Stimulated activated CD4-positive, alpha-beta T cell treated with anti-CD3 and anti-CD28 coated beads, Interleukin-4, amount 100 ng/mL, for 1 hour (primary cell): ENCODE measurements around the gene MAST3.
"Not testable (repeated sequence)": the region's sequence is repeated elsewhere in the genome, so short reads cannot be mapped to it uniquely, and the experiment has no call there.

ENCODE experiments used
- DNase-seq: peaks from one replicate; pipeline ENCODE4 v3.0.0-alpha.2; 2020

Gene MAST3

GRCh38 chr19:18141031-18141430, 43.5 kb downstream of the MAST3 start:
- DNase-seq = no peak

DNA sequence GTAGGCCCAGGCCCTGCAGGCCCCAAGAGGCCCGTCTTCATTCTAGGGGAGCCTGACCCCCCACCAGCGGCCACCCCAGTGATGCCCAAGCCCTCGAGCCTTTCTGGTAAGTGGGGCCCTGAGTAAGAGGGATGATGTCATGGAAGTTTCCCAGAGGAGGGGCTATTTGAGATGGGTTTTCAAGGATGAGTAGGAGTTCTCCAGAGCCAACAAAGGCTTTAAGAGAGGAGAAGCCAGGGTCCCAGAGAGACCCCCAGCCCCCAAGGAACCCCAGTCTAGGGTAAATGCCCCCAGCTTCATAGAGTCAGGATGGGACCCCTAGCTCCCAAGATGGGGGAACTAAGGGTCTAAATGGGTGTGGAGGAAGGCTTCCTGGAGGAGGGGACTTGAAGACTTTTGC, 46.3 kb downstream of the MAST3 start:
- no peak for DNase-seq

DNA sequence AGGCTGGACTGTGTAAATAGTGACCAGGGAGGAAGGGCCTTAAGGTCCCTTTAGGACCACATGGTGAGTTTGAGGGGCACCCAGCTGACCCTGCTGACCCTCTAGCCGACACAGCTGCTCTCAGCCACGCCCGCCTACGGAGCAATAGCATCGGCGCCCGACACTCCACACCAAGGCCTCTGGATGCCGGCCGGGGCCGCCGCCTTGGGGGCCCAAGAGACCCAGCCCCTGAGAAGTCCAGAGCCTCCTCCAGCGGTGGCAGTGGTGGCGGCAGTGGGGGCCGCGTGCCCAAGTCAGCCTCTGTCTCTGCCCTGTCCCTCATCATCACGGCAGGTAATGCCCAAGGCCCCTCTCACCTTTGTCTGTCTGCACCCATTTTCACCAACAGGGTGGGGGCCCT, 46.8 kb downstream of the MAST3 start:
- no peak for DNase-seq

- no peak for DNase-seq
Observed at GRCh38 chr19:18144906-18145305, 47.3 kb downstream of the MAST3 start.

DNA sequence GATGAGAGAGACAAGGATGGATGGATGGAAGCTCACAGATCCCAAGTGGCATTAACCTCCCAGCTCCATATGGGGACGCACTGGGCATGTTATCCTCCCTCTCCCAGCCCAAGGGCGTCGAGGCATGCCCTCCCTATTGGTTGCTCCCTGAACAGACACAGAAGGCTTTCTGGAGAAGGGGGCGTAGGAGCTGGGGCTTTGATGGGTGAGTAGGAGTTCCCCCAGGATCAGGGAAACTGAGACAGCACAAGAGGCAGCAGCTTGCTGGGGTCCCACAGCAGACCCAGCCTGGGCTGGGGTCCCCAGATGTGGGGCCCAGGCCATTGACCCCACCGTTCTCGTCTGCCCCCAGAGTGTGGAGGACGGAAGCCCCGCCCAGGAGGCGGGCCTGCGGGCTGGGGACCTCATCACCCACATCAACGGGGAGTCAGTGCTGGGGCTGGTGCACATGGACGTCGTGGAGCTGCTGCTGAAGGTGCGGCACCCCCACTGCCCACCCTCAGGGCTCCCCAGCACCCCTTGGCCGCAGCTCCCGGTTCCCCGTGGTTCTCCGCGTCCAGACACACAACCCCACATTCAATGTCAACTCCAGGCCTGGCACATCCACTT, 47.9 kb downstream of the MAST3 start:
- no peak for DNase-seq

DNA sequence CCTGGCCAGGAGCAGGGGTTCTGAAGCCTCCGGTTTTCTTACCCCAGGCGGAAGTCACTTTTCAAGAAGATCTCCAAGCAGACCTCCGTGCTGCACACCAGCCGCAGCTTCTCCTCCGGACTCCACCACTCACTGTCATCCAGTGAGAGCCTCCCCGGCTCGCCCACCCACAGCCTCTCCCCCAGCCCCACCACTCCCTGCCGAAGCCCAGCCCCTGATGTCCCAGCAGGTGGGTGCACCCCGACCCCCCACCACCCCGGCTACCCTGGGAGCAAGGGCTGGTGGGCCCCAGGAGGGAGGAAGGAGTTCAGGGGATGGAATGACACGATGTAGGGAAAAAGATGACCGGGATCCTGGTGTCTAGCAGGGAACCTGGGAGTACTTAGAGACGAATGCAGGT, 49.8 kb downstream of the MAST3 start:
- no peak for DNase-seq

- DNase-seq = no peak
Observed at GRCh38 chr19:18149596-18149975, 52.0 kb downstream of the MAST3 start.

GRCh38 chr19:18150776-18151624, 53.4 kb downstream of the MAST3 start:
- no peak for DNase-seq

GRCh38 chr19:18152442-18152816, 54.9 kb downstream of the MAST3 start:
- DNase-seq = peak; percentile 98

- peak; percentile 100 for DNase-seq
Observed at GRCh38 chr19:18152817-18153555, 55.4 kb downstream of the MAST3 start, which contains the start of gene PIK3R2. Gene PIK3R2 (plus strand): TSS chr19:18153163. CDS start chr19:18155880, 2,717 bp downstream.

DNA sequence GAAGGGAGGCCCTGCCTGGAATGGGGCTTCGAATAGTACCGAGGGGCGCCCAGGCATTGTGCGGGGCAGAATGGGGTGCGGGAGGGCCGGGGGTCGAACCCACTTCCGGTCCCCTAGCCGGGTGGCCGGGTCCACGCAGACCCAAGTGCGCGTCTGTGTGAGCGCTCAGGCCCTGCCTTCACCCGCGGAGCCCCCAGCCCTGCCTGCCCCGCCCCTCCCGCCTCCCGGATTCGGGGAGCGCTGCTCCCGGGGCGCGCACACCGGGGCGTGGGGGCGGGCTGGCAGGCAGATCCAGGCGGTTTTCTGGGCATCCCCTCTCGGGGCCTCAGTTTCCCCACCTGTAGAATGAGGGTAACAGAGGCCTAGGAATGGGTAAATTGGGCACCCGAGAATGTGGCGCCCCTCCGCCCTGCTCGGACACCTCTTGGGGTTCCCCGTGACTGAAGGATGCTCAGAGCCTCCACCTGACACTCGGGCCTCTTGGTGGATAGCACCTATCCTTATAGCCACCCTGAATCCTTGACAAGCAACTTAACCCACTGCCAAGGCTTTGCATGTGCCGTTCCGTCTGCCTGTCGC, 56.1 kb downstream of the MAST3 start:
- peak; percentile 35 for DNase-seq

DNA sequence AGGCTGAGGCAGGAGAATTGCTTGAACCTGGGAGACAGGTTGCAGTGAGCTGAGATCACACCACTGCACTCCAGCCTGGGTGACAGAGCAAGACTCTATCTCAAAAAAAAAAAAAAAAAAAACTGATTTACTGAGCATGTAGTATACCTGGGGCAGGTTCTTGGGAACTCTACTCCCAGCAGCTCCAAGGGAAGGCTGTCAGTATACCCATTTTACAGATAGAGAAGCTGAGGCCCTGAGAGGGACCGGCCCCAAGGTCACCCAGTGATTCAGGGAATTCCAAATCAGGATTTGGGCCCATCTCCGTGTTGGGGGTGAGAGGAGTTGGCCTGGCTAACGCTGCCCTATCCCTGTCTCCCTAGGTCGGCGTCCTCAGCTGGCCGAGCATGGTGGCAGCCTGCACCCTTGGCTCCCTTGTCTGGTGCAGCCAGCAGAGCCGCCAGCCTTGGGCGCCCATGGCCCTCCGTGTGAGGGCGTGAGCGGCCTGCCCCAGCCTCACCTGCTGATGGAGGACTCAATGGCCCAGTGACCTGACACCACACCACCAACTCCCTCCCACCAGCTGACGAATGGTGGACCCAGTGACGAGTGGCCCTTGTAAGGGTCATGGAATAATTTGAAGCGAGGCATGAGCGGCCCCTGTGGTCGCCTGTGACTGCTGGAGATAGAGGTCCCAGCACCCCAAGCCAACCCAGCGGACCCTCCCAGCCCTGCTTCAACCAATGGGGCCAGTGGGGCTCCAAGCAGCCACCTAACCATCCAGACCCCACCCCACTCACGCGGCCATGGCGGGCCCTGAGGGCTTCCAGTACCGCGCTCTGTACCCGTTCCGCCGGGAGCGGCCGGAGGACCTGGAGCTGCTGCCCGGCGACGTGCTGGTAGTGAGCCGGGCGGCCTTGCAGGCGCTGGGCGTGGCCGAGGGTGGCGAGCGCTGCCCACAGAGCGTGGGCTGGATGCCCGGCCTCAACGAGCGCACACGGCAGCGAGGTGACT, 57.8 kb downstream of the MAST3 start:
- no peak for DNase-seq

DNA sequence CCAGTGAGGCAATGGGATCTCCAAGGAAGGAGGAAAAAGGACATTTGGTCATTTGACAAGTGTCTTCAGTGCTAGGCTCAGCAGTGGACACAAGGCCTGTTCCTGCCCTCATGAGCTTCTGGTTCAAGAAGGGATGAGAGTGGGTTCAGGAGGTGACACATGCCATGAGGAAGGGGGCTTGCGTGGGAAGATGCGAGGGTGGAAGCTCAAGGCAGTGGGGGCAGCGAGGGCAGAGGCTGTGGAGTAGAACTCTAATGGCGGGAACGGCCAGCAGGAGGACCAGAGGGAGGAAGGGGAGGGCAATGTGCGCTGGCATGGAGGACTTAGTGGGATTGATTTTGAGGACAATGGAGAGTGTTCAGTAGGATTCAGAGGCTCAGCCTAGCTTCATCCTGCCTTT, 58.7 kb downstream of the MAST3 start:
- no peak for DNase-seq

DNA sequence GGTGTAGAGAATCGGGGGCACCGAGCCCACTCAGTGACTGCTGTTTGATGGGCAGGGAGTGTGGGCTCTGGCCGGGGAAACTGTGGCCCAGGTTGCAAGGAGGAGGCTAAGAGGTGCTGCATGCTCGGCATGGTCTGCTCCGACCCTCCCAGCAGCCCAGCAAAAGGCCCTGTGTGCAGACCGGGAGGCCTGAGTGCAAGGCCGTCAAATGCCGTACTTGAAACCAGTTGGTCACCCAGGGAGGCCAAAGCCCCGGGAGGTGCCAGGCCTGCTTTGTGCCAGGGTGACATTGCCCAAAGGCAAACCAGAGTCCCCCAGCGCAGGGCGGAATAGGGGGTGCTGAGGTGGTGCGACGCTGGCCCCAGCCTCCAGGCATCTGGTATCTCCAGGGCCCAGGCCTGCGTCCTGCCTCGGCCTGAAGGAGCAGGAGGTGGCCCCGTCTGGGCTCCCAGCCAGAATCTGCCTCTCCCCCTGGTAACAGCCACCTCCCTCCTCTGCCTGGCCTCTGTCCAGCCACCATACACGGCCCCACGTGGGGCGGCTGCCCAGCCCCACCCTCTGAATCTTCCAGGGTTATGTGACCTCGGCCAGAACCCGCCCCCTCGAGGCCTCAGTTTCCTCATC, 59.4 kb downstream of the MAST3 start:
- DNase-seq = no peak

- no peak for DNase-seq
Observed at GRCh38 chr19:18157465-18158063, 60.0 kb downstream of the MAST3 start.

DNA sequence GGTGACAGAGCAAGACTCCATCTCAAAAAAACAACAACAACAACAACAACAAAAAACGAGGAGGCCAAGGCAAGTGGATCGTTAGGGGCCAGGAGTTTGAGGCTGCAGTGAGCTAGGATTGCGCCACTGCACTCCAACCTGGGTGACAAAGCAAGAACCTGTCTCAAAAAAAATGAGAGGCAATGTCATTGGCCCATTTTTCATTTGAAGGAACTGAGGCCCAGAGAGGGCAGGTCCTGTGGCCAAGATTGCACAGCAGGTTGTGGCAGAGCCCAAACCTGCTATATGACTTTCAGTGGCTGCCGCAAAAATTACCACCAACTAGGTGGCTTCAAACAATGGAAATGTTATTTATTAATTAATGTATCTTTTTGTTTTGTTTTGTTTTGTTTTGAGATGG, 60.9 kb downstream of the MAST3 start:
- DNase-seq = no peak

DNA sequence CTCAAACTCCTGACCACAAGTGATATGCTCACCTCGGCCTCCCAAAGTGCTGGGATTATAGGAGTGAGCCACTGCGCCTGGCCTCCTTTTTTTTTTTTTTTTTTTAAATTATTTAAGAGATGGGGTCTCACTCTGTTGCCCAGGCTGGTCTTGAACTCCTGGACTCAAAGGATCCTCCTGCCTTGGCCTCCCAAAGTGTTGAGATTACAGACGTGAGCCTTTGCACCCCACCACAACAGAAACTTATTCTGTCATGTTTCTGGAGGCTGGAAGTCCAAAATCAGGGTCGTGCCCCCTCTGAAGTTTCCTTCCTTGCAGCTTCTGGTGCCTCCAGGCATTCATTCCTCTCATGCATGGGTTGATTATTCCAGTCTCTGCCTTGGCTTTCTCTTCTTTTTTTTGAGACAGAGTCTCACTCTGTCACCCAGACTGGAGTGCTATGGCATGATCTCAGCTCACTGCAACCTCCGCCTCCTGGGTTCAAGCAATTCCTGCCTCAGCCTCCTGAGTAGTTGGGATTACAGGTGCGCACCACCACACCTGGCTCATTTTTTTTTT, 61.6 kb downstream of the MAST3 start:
- DNase-seq = not testable (repeated sequence)

DNA sequence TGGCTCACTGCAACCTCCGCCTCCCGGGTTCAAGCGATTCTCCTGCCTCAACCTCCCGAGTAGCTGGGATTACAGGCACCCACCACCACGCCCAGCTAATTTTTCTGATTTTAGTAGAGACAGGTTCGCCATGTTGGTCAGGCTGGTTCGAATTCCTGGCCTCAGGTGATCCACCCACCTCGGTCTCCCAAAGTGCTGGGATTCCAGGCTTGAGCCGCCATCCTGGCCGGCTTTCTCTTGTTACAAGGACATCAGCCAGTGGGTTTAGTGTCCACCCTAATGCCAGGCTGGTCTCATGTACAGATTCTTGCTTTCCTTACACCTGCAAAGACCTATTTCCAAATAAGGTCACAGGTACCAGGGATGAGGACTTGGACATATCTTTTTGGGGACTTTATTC, 62.2 kb downstream of the MAST3 start:
- DNase-seq = no peak

GRCh38 chr19:18160493-18160970, 63.0 kb downstream of the MAST3 start:
- no peak for DNase-seq

GRCh38 chr19:18160971-18161635, 63.5 kb downstream of the MAST3 start:
- peak; percentile 82 for DNase-seq
